ENCODE data around the gene ZNF511.

ZNF511 gene

DNA sequence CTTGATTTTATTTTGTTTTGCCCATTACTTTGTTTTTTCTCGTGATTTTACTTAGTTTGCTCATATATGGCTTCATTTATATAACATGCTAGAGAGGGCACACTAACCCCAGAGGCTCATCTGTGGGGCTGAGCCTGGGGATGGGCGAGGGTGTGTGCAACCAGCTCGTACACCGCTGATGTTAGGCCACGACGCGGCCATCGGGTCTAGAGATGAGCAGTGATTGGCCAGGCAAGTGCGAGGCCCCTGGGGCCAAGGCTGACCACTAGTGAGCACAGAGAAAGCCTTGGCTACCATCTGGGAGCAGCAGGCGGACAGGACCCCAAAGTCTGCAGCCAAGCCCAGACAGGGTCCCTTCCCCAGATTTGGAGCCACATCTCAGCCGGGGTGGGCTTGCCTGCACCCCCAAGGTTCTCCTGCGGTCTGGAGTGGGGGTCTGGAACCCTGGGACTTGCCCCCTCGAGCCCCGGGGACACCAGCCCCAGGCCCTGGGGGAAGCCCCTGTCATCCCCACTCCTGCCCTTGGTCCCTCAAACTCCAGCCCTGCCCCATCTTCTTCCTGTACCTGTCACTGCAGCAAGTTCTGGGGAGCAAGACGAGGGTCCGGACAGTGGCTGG lies 45.4 kb downstream of the ZNF511 start:
- no peak for DNase-seq (ENCODE audit: low spot score)

DNA sequence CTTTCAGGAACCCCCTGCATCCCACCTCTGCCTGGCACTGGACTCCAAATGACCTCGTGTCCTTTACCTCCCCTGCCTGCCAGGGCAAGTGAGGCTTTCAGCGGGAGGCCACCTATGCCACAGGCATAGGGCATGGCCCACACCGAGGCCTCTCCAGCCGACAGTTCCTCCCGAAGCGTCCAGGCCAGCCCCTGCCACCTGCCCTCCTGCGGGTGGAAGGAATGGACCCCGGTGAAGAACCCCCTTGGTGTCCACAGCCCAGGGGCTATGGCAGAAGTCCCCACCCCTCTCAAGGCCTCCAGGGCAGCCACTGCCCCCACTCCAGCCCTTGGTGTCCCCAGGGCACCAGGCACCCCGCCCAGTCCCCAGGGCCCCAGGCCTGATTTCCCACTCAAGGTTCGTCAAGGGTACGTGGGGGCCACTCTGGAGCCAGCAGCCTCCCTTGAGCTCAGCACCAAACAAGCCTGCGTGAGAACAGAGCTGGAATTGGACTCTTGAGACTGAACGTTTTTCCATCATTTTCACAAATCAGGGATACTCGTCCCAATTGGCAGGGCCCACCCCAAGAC lies 46.0 kb downstream of the ZNF511 start:
- DNase-seq (ENCODE audit: low spot score) = no peak

DNA sequence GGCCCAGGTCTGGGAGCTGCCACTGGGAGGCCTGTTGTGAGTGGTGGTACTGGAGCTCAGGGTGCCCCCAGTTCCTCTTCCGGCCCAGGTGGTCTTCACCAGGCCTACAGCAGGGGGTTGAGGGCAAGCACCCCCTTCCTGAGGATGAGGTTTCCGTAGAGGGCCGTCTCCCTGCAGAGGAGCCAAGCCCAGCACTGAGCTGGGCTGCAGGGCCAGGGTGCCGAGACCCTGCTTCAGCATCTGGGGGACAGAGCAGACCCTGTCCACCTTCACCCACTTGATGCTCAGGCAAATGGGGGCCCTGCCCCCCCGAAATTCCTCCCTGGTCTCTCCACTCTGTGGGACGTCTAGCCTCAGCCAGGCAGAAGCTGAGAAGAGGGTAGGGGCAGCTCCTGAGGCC lies 46.6 kb downstream of the ZNF511 start:
- no peak for DNase-seq (ENCODE audit: low spot score)

DNA sequence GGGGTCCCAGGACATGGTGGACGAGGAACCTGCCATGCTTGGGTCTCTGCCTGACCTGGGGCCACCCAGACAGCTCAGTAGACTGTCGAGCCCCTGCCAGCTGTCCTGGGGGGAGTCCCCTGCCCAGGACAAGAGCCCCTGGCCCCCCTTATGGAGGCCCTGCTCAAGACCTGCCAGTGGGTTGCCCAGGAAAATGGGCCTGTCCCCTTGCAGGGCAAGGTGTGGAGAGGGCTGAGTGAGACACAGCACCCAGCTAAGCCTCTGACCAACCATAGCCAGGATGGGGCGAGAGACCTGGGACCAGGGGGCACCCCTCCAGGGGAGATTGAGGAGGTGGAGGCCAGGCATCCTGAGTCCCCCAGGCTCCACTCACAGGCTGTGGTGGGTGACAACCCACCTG lies 47.3 kb downstream of the ZNF511 start:
- DNase-seq (ENCODE audit: low spot score) = no peak

DNA sequence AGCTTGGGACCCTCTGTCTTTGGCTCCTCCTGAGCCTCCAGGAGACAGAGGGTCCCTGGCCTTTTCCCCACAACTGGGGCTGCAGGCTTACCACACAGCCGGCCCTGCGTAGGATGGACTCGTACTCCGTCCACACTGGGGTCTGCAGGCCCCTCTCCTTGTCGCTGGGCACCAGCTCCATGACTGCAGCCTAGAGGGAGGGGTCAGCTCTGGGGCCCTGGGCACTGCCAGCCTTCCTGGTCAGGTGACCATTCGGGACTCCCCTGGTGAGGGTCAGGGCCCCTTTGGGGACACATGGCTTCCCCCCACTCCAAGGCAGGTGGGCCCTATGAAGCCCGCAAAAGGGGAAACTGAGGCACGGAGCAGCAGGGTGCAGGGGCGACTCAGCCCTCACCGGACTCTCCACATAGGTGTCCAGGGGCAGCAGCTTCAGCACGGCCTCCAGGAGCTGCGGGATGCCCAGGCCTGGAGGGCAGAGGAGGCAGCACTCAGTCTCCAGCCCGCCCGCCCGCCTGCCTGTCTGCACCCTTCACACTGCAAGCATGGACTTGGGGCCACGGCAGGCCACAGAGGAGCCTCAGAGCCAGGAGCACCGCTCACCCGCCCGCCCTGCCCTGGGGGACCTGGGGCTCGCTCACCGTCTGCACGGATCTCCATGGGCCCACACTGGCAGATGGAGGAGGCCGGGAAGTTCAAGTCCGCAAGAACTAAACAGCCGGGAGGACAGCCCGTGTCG lies 48.0 kb downstream of the ZNF511 start:
- no peak for DNase-seq (ENCODE audit: low spot score)

DNA sequence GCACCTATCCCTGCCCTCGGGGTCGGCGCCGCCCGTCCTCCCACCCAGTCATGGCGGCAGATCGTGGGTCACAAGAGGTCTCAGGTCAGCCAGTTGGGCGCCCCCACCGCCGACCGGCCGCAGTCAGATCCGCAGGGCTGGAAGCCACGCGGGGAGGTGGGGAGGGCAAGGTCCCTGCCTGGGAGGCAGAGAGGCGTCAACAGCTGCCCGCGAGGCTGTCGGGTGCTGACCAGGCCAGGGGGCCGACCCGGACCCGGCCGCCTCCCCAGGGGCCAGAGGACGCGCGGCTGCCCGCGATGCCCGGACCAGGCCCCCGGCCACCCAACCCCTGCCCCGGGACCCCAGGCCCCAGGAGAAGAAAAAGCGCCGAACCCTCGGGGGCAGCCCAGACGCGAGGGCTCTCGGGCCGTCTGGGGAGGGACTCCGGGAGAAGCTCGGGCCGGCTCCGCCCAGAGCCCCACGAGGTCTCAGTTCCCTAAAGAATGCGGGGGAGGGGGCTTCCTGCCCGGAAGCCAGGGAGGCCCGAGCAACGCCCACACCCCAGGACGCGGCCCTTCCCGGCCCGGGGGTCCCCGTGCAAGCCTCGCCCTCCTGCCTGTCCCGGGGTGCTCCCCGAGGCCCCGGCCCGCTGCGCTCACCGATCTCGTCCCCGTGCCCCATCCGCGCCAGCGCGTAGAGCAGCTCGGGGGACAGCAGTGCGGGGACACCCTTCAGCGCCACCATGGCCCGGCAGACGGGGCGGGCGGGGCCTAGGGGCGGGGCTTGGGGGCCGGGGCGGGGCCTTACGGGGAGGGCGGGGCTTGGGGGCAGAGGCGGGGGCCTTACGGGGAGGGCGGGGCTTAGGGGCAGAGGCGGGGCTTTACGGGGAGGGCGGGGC lies 48.8 kb downstream of the ZNF511 start, which contains the start of gene FUOM:
FUOM (minus strand) TSS at position 735 of the 877 bp plus-strand sequence; CDS start at position 723, 12 bp downstream.
- DNase-seq (ENCODE audit: low spot score) = peak; percentile 95

DNA sequence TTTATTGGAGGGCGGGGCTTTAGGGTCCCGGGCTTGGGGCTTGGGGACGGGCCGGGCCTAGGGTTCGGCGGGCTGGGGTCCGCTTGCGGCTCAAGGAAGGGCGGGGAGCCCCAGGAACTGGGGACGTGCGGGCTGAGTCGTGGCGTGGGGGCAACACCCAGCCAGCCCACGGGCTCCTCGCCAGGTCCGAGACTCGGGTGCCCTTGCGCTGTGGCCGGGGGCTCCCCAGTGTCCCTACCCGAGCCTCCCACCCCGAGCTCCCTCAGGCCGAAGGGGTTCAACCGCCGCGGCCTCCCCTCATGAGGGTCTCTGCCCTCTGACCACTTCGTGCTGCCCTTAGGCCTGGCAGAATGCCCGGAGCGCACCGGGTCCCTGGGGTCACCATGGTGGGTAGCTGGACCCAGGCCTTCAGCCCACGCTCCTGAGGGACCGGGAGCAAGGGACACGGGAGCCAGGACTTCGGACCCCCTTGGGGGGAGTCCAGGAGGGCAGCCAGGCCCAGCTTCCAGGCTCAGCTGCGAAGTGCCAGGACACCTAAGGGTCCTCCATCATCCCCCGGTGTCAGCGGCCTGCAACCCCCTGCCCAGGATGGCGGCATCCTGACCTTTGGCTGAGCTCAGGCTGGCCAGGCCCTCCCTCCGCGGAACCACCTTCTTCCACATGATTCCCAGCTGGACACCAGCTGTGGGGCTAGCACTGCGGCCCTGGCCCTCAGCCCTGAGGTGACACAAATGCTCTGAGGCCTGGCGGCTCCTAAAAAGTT lies 49.6 kb downstream of the ZNF511 start:
- peak; percentile 70 for DNase-seq (ENCODE audit: low spot score)

DNA sequence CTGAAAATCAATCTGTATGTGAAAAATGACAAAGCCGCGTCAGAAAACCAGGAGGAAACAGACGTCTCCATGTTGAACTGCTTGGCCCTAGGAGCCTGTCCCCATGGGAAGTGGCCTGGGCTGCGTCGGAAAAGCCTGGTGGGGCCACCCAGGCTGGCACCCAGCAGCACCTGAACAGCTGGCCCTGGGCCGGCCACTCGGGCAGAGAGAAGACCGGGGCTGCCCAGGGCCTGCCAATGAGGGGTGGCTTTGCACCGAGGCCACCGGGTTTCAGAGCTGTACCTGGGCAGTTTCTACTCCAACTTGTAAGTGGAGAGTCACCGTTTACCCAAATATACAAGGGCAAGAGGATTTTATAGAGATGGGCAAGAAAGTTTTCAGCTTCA lies 50.2 kb downstream of the ZNF511 start:
- DNase-seq (ENCODE audit: low spot score) = no peak

DNA sequence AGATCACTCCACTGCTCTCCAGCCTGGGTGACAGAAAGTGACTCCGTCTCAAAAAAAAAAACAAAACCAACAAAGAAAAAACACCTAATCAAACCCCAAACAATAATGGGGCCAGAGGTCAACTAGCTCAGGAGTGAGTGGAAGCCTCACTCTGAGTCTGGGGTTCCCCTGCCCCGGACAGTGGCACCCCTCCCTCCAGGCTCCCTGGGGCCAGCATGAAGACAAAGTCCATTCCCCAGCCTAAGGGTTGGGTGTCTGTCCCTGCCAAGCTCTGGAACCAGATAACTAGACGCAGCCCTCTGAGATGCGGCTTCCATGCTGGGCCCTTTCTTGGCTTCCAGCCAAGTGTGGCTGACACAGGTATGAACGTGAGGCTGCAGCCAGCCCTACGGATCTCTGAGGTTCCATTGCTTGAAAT lies 50.8 kb downstream of the ZNF511 start:
- DNase-seq (ENCODE audit: low spot score) = no peak

DNA sequence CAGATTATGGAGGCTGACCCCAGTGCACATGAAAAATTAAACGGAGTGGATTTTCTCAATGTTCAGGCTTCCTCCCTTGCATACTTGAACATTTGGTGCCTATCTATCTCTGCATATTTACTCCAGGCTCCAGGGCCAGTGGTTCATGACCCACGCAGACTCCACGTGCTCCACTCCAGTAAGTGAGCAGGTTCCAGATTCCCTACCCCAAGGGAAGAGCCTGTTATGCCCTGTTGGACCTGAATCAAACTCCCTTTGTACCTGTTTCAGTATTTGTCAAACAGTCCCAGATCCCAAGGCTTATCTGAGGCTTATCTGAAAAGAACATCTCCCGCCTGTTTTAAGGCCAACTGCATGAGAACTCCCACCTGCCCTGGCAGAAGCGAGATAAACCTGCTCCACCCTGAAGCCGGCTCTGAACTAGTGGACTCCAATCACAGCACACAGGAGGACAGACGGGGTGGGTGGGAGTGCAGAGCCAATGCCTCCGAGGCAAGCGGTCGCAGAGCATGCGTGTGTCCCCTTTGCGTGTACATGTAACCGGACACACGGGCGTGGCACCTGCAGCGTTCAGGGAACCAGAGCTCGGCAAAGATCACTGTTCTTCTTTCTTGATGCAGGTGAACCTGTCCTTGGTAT lies 51.4 kb downstream of the ZNF511 start:
- no peak for DNase-seq (ENCODE audit: low spot score)

DNA sequence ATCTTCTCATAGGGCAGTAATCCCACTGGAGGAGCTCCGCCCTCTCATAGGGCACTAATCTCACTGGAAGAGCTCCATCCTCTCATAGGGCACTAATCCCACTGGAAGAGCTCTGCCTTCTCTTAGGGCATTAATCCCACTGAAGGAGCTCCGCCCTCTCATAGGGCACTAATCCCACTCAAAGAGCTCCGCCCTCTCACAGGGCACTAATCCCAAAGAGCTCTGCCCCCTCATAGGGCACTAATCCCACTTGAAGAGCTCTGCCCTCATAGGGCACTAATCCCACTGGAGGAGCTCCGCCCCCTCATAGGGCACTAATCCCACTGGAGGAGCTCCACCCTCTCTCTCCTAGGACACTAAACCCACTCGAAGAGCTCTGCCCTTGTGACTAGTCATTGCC lies 52.5 kb downstream of the ZNF511 start:
- DNase-seq (ENCODE audit: low spot score) = no peak

DNA sequence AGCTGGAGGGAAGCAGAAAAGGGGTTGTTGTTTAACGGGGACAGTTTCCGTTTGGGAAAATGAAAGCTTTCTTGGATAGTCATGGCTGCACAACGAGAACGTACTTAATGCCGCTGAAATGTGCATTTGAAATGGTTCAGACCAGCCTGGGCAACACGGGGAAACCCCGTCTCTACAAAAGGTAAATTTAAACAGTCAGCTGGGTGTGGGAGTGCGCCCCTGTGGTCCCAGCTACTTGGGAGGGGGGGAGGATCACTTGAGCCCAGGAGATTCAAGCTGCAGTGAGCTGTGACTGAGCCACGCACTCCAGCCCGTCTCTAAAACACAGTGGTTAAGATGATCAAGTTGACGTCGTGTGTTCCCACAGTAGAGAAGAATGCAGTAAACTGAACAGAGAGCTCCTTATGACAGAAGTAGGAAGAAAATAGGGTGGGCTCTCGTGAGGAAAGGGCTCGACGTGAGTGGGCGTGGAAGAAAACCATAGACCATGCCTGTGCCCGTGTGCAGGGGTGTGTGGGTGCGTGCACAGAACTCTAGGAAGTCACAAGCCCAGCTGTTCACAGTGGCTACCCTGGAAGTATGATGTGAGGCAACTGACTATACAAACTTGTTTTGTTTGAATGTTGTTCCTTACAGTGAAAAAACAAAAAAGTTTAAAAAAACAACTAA lies 53.2 kb downstream of the ZNF511 start:
- no peak for DNase-seq (ENCODE audit: low spot score)

All from AG20443 (cell line).